Endothelial cell of umbilical vein (primary cell): ENCODE measurements around the gene CD276. TPM values are rescaled to one million over a fixed set of nuclear protein-coding genes. Genes with fewer than 3 reads are reported as not detected.

ENCODE experiments used
- BruUV-seq: library from RNA; stranded (reverse); fragments of 400-500 nt; replicated peaks from 2 replicates; lab custom pipeline; 2021; lab: Mats Ljungman, UMichigan
- CTCF ChIA-PET: fragments of 300-600, 350-600 bp; sonication (Branson Sonifier 250); formaldehyde crosslinking; loops from one replicate; lab custom pipeline; 2021; ENCODE audit warnings: antibody characterized with exemption, inconsistent platforms; lab: Charles Lee
- POLR2A ChIA-PET: fragments of 300-600, 350-600 bp; sonication (Branson Sonifier 250); formaldehyde crosslinking; loops from one replicate; lab custom pipeline; 2021; ENCODE audit warnings: antibody characterized with exemption, inconsistent platforms; lab: Charles Lee
- DNase-seq: peaks from one replicate; pipeline ENCODE4 v3.0.0-alpha.2; 2011; ENCODE audit warnings: low read depth, low spot score
- FAIRE-seq: peaks from 2 replicates; lab custom pipeline; 2011; peaks lifted over from hg19 to GRCh38; lab: Jason Lieb, UNC
- H2AFZ ChIP-seq: 2 replicates; pipeline ENCODE4 v1.6.0; 2012; ENCODE audit warnings: low read depth, low read length, control low read depth, inconsistent platforms
- H3K27ac ChIP-seq: 2 replicates; pipeline ENCODE4 v1.5.1; 2011; ENCODE audit warnings: low read depth, mild to moderate bottlenecking, control low read depth, low read length, moderate library complexity; ENCODE audit not compliant: insufficient read depth
- H3K27me3 ChIP-seq, 2 experiments: 2 replicates each; pipeline versions ENCODE4 v1.6.0 to v1.6.1; 2011; ENCODE audit warnings: low read length in 2 of 2, mixed read lengths in 1 of 2; ENCODE audit not compliant: control insufficient read depth in 2 of 2, insufficient read depth in 2 of 2
- H3K36me3 ChIP-seq, 2 experiments: 2 replicates in 1 of 2; 3 replicates in 1 of 2; pipeline ENCODE4 v1.5.1; 2011; ENCODE audit warnings: low read length in 2 of 2, mild to moderate bottlenecking in 1 of 2, moderate library complexity in 1 of 2; ENCODE audit not compliant: control insufficient read depth in 2 of 2, insufficient read depth in 2 of 2; ENCODE audit errors: extremely low read depth in 1 of 2
- H3K4me1 ChIP-seq: 3 replicates; pipeline ENCODE4 v1.5.1; 2011; ENCODE audit warnings: mild to moderate bottlenecking, low read length; ENCODE audit not compliant: control insufficient read depth, insufficient read depth; ENCODE audit errors: extremely low read depth
- H3K4me2 ChIP-seq: 2 replicates; pipeline ENCODE4 v1.6.1; 2011; ENCODE audit warnings: low read length, control low read depth, mixed read lengths; ENCODE audit not compliant: insufficient read depth
- H3K4me3 ChIP-seq, 3 experiments: fragments of 200-600 bp in 1 of 3; sonication (generic), shearing (Covaris generic) in 1 of 3; replicated peaks in 1 of 3; 2 replicates each; pipeline ENCODE4 v1.5.1; 2011 to 2016; ENCODE audit warnings: control low read depth in 3 of 3, low read length in 3 of 3, mild to moderate bottlenecking in 2 of 3, inconsistent platforms in 1 of 3, low read depth in 1 of 3, moderate library complexity in 1 of 3; ENCODE audit not compliant: insufficient read depth in 1 of 3
- H3K79me2 ChIP-seq: 2 replicates; pipeline ENCODE4 v1.6.0; 2012; ENCODE audit warnings: low read length, inconsistent platforms; ENCODE audit not compliant: control insufficient read depth, insufficient read depth
- H3K9ac ChIP-seq: replicated peaks from 2 replicates; pipeline ENCODE3; 2011; ENCODE audit warnings: low read length, control low read depth; ENCODE audit not compliant: insufficient read depth; ENCODE audit errors: extremely low read depth
- H3K9me1 ChIP-seq: replicated peaks from 3 replicates; pipeline ENCODE4 v1.6.0; 2011; ENCODE audit warnings: mild to moderate bottlenecking, low read length; ENCODE audit not compliant: control insufficient read depth, insufficient read depth; ENCODE audit errors: extremely low read depth
- H3K9me3 ChIP-seq: replicated peaks from 2 replicates; pipeline ENCODE4 v1.5.1; 2012; ENCODE audit warnings: low read length, inconsistent platforms; ENCODE audit not compliant: control insufficient read depth, insufficient read depth
- H4K20me1 ChIP-seq: replicated peaks from 2 replicates; pipeline ENCODE3; 2011; ENCODE audit warnings: mild to moderate bottlenecking, low read length; ENCODE audit not compliant: control insufficient read depth, insufficient read depth; ENCODE audit errors: extremely low read depth
- FOS ChIP-seq: IDR thresholded peaks from 2 replicates; pipeline ENCODE4 v1.6.1; 2011; ENCODE audit warnings: mild to moderate bottlenecking, low read length, moderate library complexity, borderline replicate concordance; ENCODE audit not compliant: insufficient read depth
- GATA2 ChIP-seq: IDR thresholded peaks from 2 replicates; pipeline ENCODE4 v1.7.0; 2011; ENCODE audit warnings: low read depth, mild to moderate bottlenecking, moderate library complexity, mixed read lengths, low read length; ENCODE audit not compliant: insufficient read length, insufficient read depth
- JUN ChIP-seq: IDR thresholded peaks from 2 replicates; pipeline ENCODE4 v1.6.1; 2011; ENCODE audit warnings: borderline replicate concordance, low read depth; ENCODE audit not compliant: insufficient read length, insufficient read depth
- MYC ChIP-seq: IDR thresholded peaks from one replicate; pipeline ENCODE4 v1.6.1; 2011; ENCODE audit warnings: mild to moderate bottlenecking, low read depth, low read length
- POLR2A ChIP-seq: IDR thresholded peaks from 2 replicates; pipeline ENCODE4 v1.6.1; 2012; ENCODE audit warnings: low read depth, mild to moderate bottlenecking, control low read depth, low read length
- POLR2AphosphoS5 ChIP-seq: IDR thresholded peaks from 2 replicates; pipeline ENCODE4 v1.6.1; 2012; ENCODE audit warnings: low read depth, mild to moderate bottlenecking, control low read depth, low read length, moderate library complexity; ENCODE audit not compliant: insufficient read depth
- dilution Hi-C: fragments of 300-500 bp; cut with MboI; formaldehyde crosslinking; loops from one replicate; pipeline ENCODE4 v1.15.0; 2019; ENCODE audit warnings: low sequenced_read_pairs; ENCODE audit not compliant: extremely low pct_ligation_motif_present
- intact Hi-C: fragments of 100-400 bp; cut with micrococcal nuclease; formaldehyde crosslinking; loops from one replicate; pipeline ENCODE4 v1.10.0; 2022
- polyA plus RNA-seq, 4 experiments: library from polyadenylated mRNA; depleted of rRNA in 3 of 4; stranded (reverse) in 3 of 4; unstranded in 1 of 4; fragments of >200 nt; gene quantifications; 2 replicates each; pipeline versions ENCODE4 v1.2.1 to v1.2.3, GENCODE V29; 2011 to 2012; ENCODE audit warnings: missing spikeins in 1 of 4
- total RNA-seq: library from RNA; stranded (reverse); gene quantifications from 2 replicates; pipeline ENCODE4 v1.2.3, GENCODE V29; 2021
- TF ChIP-seq, protein P1 (sequence below), 2 donors: IDR thresholded peaks; 1 replicate in 1 of 2; 2 replicates in 1 of 2; pipeline ENCODE4 v1.5.1; 2011; ENCODE audit warnings: low read length in 2 of 2, mild to moderate bottlenecking in 2 of 2, moderate library complexity in 2 of 2, control low read depth in 1 of 2, inconsistent platforms in 1 of 2, low read depth in 1 of 2; ENCODE audit not compliant: insufficient read depth in 1 of 2; ENCODE audit errors: extremely low read depth in 1 of 2
- TF ChIP-seq, protein P2 (sequence below): IDR thresholded peaks from 2 replicates; pipeline ENCODE4 v1.6.1; 2011; ENCODE audit not compliant: insufficient read depth, insufficient read length

CD276 gene
- total and polyA plus RNA-seq, 2 donors (not counting 3 experiments of a cell fraction or from before 2014, with no cell fraction given), result 73.6 to 85.7 TPM

DNA sequence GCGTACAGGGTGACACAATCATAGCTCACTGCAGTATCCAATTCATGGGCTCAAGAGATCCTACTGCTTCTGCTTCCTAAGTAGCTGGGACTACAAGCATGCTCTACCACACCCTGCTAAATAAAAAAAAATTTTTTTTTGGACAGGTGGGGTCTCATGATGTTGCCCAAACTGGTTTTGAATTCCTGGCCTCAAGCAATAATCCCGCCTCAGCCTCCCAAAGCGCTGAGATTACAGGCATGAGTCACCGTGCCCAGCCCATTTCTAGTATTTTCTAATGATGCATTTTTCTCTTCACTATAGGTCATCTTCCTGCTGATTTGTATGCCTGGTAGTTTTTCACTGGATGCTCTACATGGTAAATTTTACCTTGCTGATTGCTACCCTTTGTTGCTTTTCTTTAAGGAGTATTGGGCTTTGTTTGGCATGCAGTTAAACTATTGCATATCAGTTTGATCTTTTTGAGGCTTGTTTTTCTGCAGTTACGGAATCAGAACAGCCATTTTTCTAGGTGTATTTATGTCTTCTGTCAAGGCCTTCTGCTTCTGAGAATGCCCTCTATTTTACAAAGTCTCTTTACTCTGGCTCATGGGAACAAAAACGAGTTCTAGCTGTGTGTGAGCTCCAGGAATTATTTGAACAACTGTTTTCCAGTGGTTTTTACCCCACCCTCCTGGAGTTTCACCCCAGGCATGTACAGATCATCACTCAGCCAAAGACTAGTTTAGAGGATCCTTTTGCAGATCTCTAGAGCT is 36.7 kb upstream of the CD276 start:
- no TSS peak for BruUV-seq
- FAIRE-seq (no peak), DNase-seq (no peak)
- intact Hi-C loops (no loop called here), dilution Hi-C loops (no loop called here)
- H3K4me2 ChIP-seq, result no peak overlapping the region
- H4K20me1 ChIP-seq, result no peaks in the 10 kb centered on the region
- H3K27me3 ChIP-seq, result peaks cover 3 to 4% of the 10 kb centered on the region in 2 experiments
- no peak overlapping the region for H3K4me3 ChIP-seq
- TF ChIP-seq FOS (peak; percentile 10), GATA2 (no peak)
- no peak overlapping the region for H3K27ac ChIP-seq
- H3K9ac ChIP-seq, result no peak overlapping the region
- H3K79me2 ChIP-seq, result no peaks in the 10 kb centered on the region
- no peaks in the 10 kb centered on the region for H3K9me1 ChIP-seq
- CTCF ChIA-PET, result interaction anchor here (0.7 to 1.8 kb wide), 4 partner anchors 11 to 87 kb away, joined by 3 to 19 read pairs (median 4); no protein-coding TSS in a partner anchor
- H2AFZ ChIP-seq, result no peak overlapping the region
- no peaks in the 10 kb centered on the region for H3K36me3 ChIP-seq
- POLR2A ChIA-PET, result no interaction called here
- no peaks in the 10 kb centered on the region for H3K4me1 ChIP-seq
- no peaks in the 10 kb centered on the region for H3K9me3 ChIP-seq

DNA sequence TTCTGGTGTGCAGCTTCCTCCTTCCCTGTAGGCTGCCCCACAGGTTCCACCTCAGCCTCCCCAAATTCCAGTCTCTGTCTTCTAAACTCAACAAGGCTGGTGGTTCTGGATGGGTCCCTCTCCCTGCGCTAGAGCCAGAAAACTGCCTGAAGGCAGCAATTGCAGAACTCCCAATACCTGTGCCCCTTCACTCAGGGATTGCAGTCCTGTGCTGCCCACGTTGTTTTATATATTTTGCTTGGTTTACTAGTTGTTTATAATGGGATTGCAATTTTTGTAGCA is 36.2 kb upstream of the CD276 start:
- dilution Hi-C loops, result no loop called here
- Histone ChIP-seq H3K9ac (no peak overlapping the region), H3K27ac (no peak overlapping the region), H3K9me3 (no peaks in the 10 kb centered on the region), H3K9me1 (no peaks in the 10 kb centered on the region), H3K4me1 (no peaks in the 10 kb centered on the region), H2AFZ (no peak overlapping the region), H4K20me1 (no peaks in the 10 kb centered on the region), H3K36me3 (no peaks in the 10 kb centered on the region), H3K4me2 (no peak overlapping the region), H3K27me3 (peaks cover 3 to 4% of the 10 kb centered on the region in 2 experiments), H3K4me3 (no peak overlapping the region), H3K79me2 (no peaks in the 10 kb centered on the region)
- no TSS peak for BruUV-seq
- POLR2A ChIA-PET, result no interaction called here
- intact Hi-C loops, result no loop called here
- DNase-seq, result no peak
- no peak for FAIRE-seq
- CTCF ChIA-PET, result interaction anchor here (0.7 kb wide), 1 partner anchor 12 kb away, joined by 4 read pairs; no protein-coding TSS in a partner anchor
- no peak for TF ChIP-seq POLR2AphosphoS5
- no peak for TF ChIP-seq GATA2
- no peak for TF ChIP-seq JUN
- TF ChIP-seq, protein P1, sequence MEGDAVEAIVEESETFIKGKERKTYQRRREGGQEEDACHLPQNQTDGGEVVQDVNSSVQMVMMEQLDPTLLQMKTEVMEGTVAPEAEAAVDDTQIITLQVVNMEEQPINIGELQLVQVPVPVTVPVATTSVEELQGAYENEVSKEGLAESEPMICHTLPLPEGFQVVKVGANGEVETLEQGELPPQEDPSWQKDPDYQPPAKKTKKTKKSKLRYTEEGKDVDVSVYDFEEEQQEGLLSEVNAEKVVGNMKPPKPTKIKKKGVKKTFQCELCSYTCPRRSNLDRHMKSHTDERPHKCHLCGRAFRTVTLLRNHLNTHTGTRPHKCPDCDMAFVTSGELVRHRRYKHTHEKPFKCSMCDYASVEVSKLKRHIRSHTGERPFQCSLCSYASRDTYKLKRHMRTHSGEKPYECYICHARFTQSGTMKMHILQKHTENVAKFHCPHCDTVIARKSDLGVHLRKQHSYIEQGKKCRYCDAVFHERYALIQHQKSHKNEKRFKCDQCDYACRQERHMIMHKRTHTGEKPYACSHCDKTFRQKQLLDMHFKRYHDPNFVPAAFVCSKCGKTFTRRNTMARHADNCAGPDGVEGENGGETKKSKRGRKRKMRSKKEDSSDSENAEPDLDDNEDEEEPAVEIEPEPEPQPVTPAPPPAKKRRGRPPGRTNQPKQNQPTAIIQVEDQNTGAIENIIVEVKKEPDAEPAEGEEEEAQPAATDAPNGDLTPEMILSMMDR (IDR thresholded peaks at IDR 0.05; ENCODE audit: extremely low read depth in 1 of 2, insufficient read depth in 1 of 2, low read depth in 1 of 2, low read length in 2 of 2), result no peak
- TF ChIP-seq MYC, result no peak
- TF ChIP-seq, protein P2, sequence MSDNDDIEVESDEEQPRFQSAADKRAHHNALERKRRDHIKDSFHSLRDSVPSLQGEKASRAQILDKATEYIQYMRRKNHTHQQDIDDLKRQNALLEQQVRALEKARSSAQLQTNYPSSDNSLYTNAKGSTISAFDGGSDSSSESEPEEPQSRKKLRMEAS, result no peak
- TF ChIP-seq POLR2A, result no peak
